Kidney (tissue), 14 donors: ENCODE measurements around the gene CD248. TPM values are rescaled to one million over a fixed set of nuclear protein-coding genes. Genes with fewer than 3 reads are reported as not detected.
"Not testable (repeated sequence)": the region's sequence is repeated elsewhere in the genome, so short reads cannot be mapped to it uniquely, and the experiment has no call there.

Experiments used
- DNase-seq, 5 donors: peaks; one replicate each; pipeline ENCODE4 v3.0.0-alpha.2; 2013 to 2020
- FAIRE-seq: peaks from 2 replicates; lab custom pipeline; 2012; peaks lifted over from hg19 to GRCh38; lab: Jason Lieb, UNC
- H3K27ac ChIP-seq, 2 donors: one replicate each; pipeline ENCODE4 v1.7.0; 2013; ENCODE audit warnings: low read depth in 2 of 2, low read length in 2 of 2, inconsistent platforms in 1 of 2
- H3K27me3 ChIP-seq: one replicate; pipeline ENCODE4 v1.7.1; 2013; ENCODE audit warnings: low read length, inconsistent platforms; ENCODE audit not compliant: control insufficient read depth, insufficient read depth
- H3K36me3 ChIP-seq, 3 donors: one replicate each; pipeline versions ENCODE4 v1.7.0 to v1.7.1; 2013; ENCODE audit warnings: low read length in 3 of 3, control low read depth in 1 of 3, inconsistent platforms in 1 of 3; ENCODE audit not compliant: insufficient read depth in 3 of 3, control insufficient read depth in 2 of 3
- H3K4me1 ChIP-seq, 3 donors: one replicate each; pipeline versions ENCODE4 v1.7.0 to v1.7.1; 2013; ENCODE audit warnings: low read length in 3 of 3, inconsistent platforms in 1 of 3, low read depth in 1 of 3; ENCODE audit not compliant: control insufficient read depth in 2 of 3, insufficient read depth in 2 of 3
- H3K4me3 ChIP-seq, 3 donors: one replicate each; pipeline versions ENCODE4 v1.7.0 to v1.8.1; 2013; ENCODE audit warnings: low read length in 3 of 3, control low read depth in 1 of 3, inconsistent platforms in 1 of 3
- H3K9ac ChIP-seq, 3 donors: one replicate each; pipeline versions ENCODE4 v1.7.0 to v1.7.1; 2013; ENCODE audit warnings: low read length in 3 of 3, control low read depth in 1 of 3, inconsistent platforms in 1 of 3
- H3K9me3 ChIP-seq, 3 donors: one replicate each; pipeline versions ENCODE4 v1.7.0 to v1.7.1; 2013; ENCODE audit warnings: low read length in 3 of 3, control low read depth in 1 of 3, inconsistent platforms in 1 of 3; ENCODE audit not compliant: control insufficient read depth in 2 of 3, insufficient read depth in 1 of 3
- CTCF ChIP-seq: IDR thresholded peaks from 3 replicates; pipeline ENCODE4 v1.5.1; 2012; ENCODE audit warnings: mild to moderate bottlenecking, moderate library complexity, borderline replicate concordance; ENCODE audit not compliant: insufficient read depth; ENCODE audit errors: extremely low read depth
- intact Hi-C: fragments of 100-400 bp; cut with DNase I; formaldehyde crosslinking; loops from one replicate; pipeline ENCODE4 v1.11.1; 2022
- polyA plus RNA-seq: library from polyadenylated mRNA; stranded (reverse); fragments of 350-450 nt; fragmentation: Illumina TruSeq; extraction: RNeasy Lipid Tissue Mini Kit (QIAGEN cat#74804); gene quantifications from one replicate; pipeline ENCODE4 v1.2.3, GENCODE V29; 2014; ENCODE audit warnings: low read depth, low replicate concordance; ENCODE audit not compliant: insufficient read depth
- total RNA-seq: library from RNA; stranded (reverse); fragmentation: NEBNext Ultra II Directional; extraction: Animal tissue kit (Norgen Biotek cat#: 25700); gene quantifications from one replicate; pipeline ENCODE4 v1.2.1, GENCODE V29; 2021
- donor health status: control.
- donor health status: control.
- donor health status: control.
- donor health status: control.
- donor health status: control.
- donor health status: DM: yes; HTN: yes; CAD: no.
- donor health status: Normal renal cell carcinoma (clear cell type).

Gene CD248
- total and polyA plus RNA-seq, 2 donors from 2014 or later, result 14.8 to 22.9 TPM

- intact Hi-C loops, result no loop called here
- Histone ChIP-seq H3K9ac (peak overlapping the region; percentile 44 to 63 (median 49)), H3K36me3 (no peaks in the 10 kb centered on the region), H3K27ac (peak overlapping the region; percentile 85 to 92), H3K4me3 (peak overlapping the region; percentile 59 to 82 (median 71)), H3K27me3 (no peaks in the 10 kb centered on the region), H3K4me1 (peaks cover 0 to 3% (median 0%) of the 10 kb centered on the region in 3 donors), H3K9me3 (no peaks in the 10 kb centered on the region)
- FAIRE-seq, result no peak
- DNase-seq, result peak in 4 of 5 donors; percentile 94 to 97 (median 96)
- TF ChIP-seq CTCF, result no peak
Observed at GRCh38 chr11:66311965-66312548, 4.8 kb downstream of the CD248 start.

- Histone ChIP-seq H3K9ac (peak overlapping the region in 2 of 3 donors; percentile 44 to 49), H3K4me1 (peaks cover 0 to 3% (median 0%) of the 10 kb centered on the region in 3 donors), H3K27me3 (no peaks in the 10 kb centered on the region), H3K4me3 (peak overlapping the region in 2 of 3 donors; percentile 59 to 82), H3K27ac (peak overlapping the region; percentile 85 to 92), H3K36me3 (no peaks in the 10 kb centered on the region), H3K9me3 (no peaks in the 10 kb centered on the region)
- FAIRE-seq (no peak), DNase-seq (peak in 1 of 5 donors; percentile 67)
- intact Hi-C loops, result no loop called here
- TF ChIP-seq CTCF, result peak; percentile 91
Observed at GRCh38 chr11:66311470-66311964, 5.3 kb downstream of the CD248 start.

GRCh38 chr11:66310803-66311440 is 5.9 kb downstream of the CD248 start:
- H3K9ac ChIP-seq, H3K36me3 ChIP-seq, FAIRE-seq, H3K4me3 ChIP-seq, H3K27ac ChIP-seq, H3K9me3 ChIP-seq, DNase-seq, H3K4me1 ChIP-seq, intact Hi-C loops, H3K27me3 ChIP-seq: not testable (repeated sequence)

- no peak for FAIRE-seq
- no peaks in the 10 kb centered on the region for H3K27me3 ChIP-seq
- no peaks in the 10 kb centered on the region for H3K9me3 ChIP-seq
- H3K9ac ChIP-seq, result no peak overlapping the region
- no peaks in the 10 kb centered on the region for H3K36me3 ChIP-seq
- H3K4me1 ChIP-seq, result peaks cover 0 to 3% (median 0%) of the 10 kb centered on the region in 3 donors
- H3K4me3 ChIP-seq, result no peak overlapping the region
- H3K27ac ChIP-seq, result no peak overlapping the region
- TF ChIP-seq CTCF, result no peak
- no peak for DNase-seq
- intact Hi-C loops, result no loop called here
Observed at GRCh38 chr11:66310324-66310723, 6.5 kb downstream of the CD248 start.
